ENCODE results near the gene SYTL5. TPM values are rescaled to one million over a fixed set of nuclear protein-coding genes. Genes with fewer than 3 reads are reported as not detected.

Gene SYTL5
- total and polyA plus RNA-seq, 4 donors: 0.83 to 8.4 (median 1.5) TPM

- Histone ChIP-seq H3K4me1 (ENCODE audit: control insufficient read depth in 5 of 5, insufficient read depth in 5 of 5, low read length in 5 of 5) (no peaks in the 10 kb centered on the region), H3K27ac (ENCODE audit: low read depth in 1 of 2, low read length in 1 of 2) (no peak overlapping the region), H3K36me3 (ENCODE audit: control insufficient read depth in 4 of 4, insufficient read depth in 4 of 4, low read length in 4 of 4) (no peaks in the 10 kb centered on the region), H3K4me3 (no peak overlapping the region), H3K27me3 (ENCODE audit: control insufficient read depth in 3 of 3, insufficient read depth in 3 of 3, low read length in 2 of 3) (peaks cover 0 to 3% (median 2%) of the 10 kb centered on the region in 3 donors), H3K9ac (ENCODE audit: insufficient read depth in 1 of 2, low read length in 2 of 2) (no peak overlapping the region), H3K9me3 (ENCODE audit: control insufficient read depth in 4 of 4, insufficient read depth in 3 of 4, low read length in 3 of 4) (no peaks in the 10 kb centered on the region)
- no peak for ATAC-seq (ENCODE audit: insufficient read depth, low FRiP score)
- 89 to 100% methylated on average over 1 of the region's 1 CpG for WGBS, 2 donors
- TF ChIP-seq, protein P1, sequence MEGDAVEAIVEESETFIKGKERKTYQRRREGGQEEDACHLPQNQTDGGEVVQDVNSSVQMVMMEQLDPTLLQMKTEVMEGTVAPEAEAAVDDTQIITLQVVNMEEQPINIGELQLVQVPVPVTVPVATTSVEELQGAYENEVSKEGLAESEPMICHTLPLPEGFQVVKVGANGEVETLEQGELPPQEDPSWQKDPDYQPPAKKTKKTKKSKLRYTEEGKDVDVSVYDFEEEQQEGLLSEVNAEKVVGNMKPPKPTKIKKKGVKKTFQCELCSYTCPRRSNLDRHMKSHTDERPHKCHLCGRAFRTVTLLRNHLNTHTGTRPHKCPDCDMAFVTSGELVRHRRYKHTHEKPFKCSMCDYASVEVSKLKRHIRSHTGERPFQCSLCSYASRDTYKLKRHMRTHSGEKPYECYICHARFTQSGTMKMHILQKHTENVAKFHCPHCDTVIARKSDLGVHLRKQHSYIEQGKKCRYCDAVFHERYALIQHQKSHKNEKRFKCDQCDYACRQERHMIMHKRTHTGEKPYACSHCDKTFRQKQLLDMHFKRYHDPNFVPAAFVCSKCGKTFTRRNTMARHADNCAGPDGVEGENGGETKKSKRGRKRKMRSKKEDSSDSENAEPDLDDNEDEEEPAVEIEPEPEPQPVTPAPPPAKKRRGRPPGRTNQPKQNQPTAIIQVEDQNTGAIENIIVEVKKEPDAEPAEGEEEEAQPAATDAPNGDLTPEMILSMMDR (IDR thresholded peaks at IDR 0.05; ENCODE audit: control extremely low read depth, extremely low read depth): no peak
- no peak for DNase-seq
These were observed 45.2 kb upstream of the SYTL5 start for GRCh38 chrX:37961118-37961517.

DNA sequence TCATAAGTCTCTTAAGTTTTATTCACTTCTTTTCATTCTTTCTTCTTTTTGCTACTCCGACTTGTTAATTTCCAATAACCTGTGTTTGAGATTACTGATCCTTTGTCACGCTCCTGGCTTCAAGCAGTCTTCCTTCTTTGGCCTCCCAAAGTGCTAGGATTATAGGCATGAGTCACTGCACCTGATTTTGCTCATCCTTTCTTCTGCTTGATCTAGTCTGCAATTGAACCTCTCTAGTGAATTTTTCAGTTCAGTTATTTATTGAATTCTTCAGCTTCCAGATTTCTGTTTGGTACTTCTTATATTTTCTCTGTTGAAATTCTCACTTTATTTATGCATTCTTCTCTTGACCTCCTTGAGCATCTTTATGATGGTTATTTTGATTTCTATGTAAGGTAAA is 38.6 kb upstream of the SYTL5 start:
- no peaks in the 10 kb centered on the region for H3K9me3 ChIP-seq (ENCODE audit: control insufficient read depth in 4 of 4, insufficient read depth in 3 of 4, low read length in 3 of 4)
- H3K4me1 ChIP-seq (ENCODE audit: control insufficient read depth in 5 of 5, insufficient read depth in 5 of 5, low read length in 5 of 5): no peaks in the 10 kb centered on the region
- WGBS, 2 donors: 80 to 100% methylated on average over 2 of the region's 2 CpGs
- no peak overlapping the region for H3K27ac ChIP-seq (ENCODE audit: low read depth in 1 of 2, low read length in 1 of 2)
- H3K27me3 ChIP-seq (ENCODE audit: control insufficient read depth in 3 of 3, insufficient read depth in 3 of 3, low read length in 2 of 3): no peaks in the 10 kb centered on the region
- no peaks in the 10 kb centered on the region for H3K36me3 ChIP-seq (ENCODE audit: control insufficient read depth in 4 of 4, insufficient read depth in 4 of 4, low read length in 4 of 4)
- ATAC-seq (ENCODE audit: insufficient read depth, low FRiP score): no peak
- H3K4me3 ChIP-seq: no peak overlapping the region
- no peak for DNase-seq
- no peak overlapping the region for H3K9ac ChIP-seq (ENCODE audit: insufficient read depth in 1 of 2, low read length in 2 of 2)
- TF ChIP-seq, protein P1 (IDR thresholded peaks at IDR 0.05; ENCODE audit: control extremely low read depth, extremely low read depth): no peak

- Histone ChIP-seq H3K27ac (ENCODE audit: low read depth in 1 of 2, low read length in 1 of 2) (no peak overlapping the region), H3K4me3 (no peak overlapping the region), H3K27me3 (ENCODE audit: control insufficient read depth in 3 of 3, insufficient read depth in 3 of 3, low read length in 2 of 3) (peaks cover 0 to 7% (median 4%) of the 10 kb centered on the region in 3 donors), H3K4me1 (ENCODE audit: control insufficient read depth in 5 of 5, insufficient read depth in 5 of 5, low read length in 5 of 5) (no peaks in the 10 kb centered on the region), H3K36me3 (ENCODE audit: control insufficient read depth in 4 of 4, insufficient read depth in 4 of 4, low read length in 4 of 4) (no peaks in the 10 kb centered on the region), H3K9ac (ENCODE audit: insufficient read depth in 1 of 2, low read length in 2 of 2) (no peak overlapping the region), H3K9me3 (ENCODE audit: control insufficient read depth in 4 of 4, insufficient read depth in 3 of 4, low read length in 3 of 4) (no peaks in the 10 kb centered on the region)
- TF ChIP-seq, protein P1 (IDR thresholded peaks at IDR 0.05; ENCODE audit: control extremely low read depth, extremely low read depth): no peak
- WGBS, 2 donors: 96 to 98% methylated on average over 3 of the region's 3 CpGs
- DNase-seq (no peak), ATAC-seq (ENCODE audit: insufficient read depth, low FRiP score) (no peak)
These were observed 30.9 kb upstream of the SYTL5 start for GRCh38 chrX:37975421-37975820.

- peaks cover 0 to 7% (median 7%) of the 10 kb centered on the region in 3 donors for H3K27me3 ChIP-seq (ENCODE audit: control insufficient read depth in 3 of 3, insufficient read depth in 3 of 3, low read length in 2 of 3)
- TF ChIP-seq, protein P1 (IDR thresholded peaks at IDR 0.05; ENCODE audit: control extremely low read depth, extremely low read depth): no peak
- ATAC-seq (ENCODE audit: insufficient read depth, low FRiP score): no peak
- no peak overlapping the region for H3K9ac ChIP-seq (ENCODE audit: insufficient read depth in 1 of 2, low read length in 2 of 2)
- WGBS, 2 donors: 65 to 95% methylated on average over 1 of the region's 1 CpG
- no peaks in the 10 kb centered on the region for H3K36me3 ChIP-seq (ENCODE audit: control insufficient read depth in 4 of 4, insufficient read depth in 4 of 4, low read length in 4 of 4)
- no peak for DNase-seq
- H3K4me3 ChIP-seq: no peak overlapping the region
- no peaks in the 10 kb centered on the region for H3K4me1 ChIP-seq (ENCODE audit: control insufficient read depth in 5 of 5, insufficient read depth in 5 of 5, low read length in 5 of 5)
- H3K27ac ChIP-seq (ENCODE audit: low read depth in 1 of 2, low read length in 1 of 2): no peak overlapping the region
- H3K9me3 ChIP-seq (ENCODE audit: control insufficient read depth in 4 of 4, insufficient read depth in 3 of 4, low read length in 3 of 4): no peaks in the 10 kb centered on the region
These were observed 30.2 kb upstream of the SYTL5 start for GRCh38 chrX:37976153-37976552.
